T-helper 9 cell (primary cell): ENCODE results near the gene KCTD21.
"Not testable (repeated sequence)": the region's sequence is repeated elsewhere in the genome, so short reads cannot be mapped to it uniquely, and the experiment has no call there.

Source experiments
- DNase-seq: peaks from one replicate; pipeline ENCODE4 v3.0.0-alpha.2; 2020

Gene KCTD21

GRCh38 chr11:78200061-78200460, 11.6 kb upstream of the KCTD21 start:
- no peak for DNase-seq

GRCh38 chr11:78199653-78200015, 11.2 kb upstream of the KCTD21 start:
- no peak for DNase-seq

- no peak for DNase-seq
Measured at GRCh38 chr11:78199015-78199652, 10.7 kb upstream of the KCTD21 start.

GRCh38 chr11:78197816-78198215, 9.4 kb upstream of the KCTD21 start:
- no peak for DNase-seq

GRCh38 chr11:78196661-78197091, 8.2 kb upstream of the KCTD21 start:
- DNase-seq: no peak

- no peak for DNase-seq
Measured at GRCh38 chr11:78195917-78196560, 7.6 kb upstream of the KCTD21 start.

GRCh38 chr11:78194490-78194889, 6.1 kb upstream of the KCTD21 start:
- no peak for DNase-seq

GRCh38 chr11:78193806-78194205, 5.4 kb upstream of the KCTD21 start:
- DNase-seq: no peak

- DNase-seq: no peak
Measured at GRCh38 chr11:78192911-78193351, 4.5 kb upstream of the KCTD21 start.

- DNase-seq: no peak
Measured at GRCh38 chr11:78192223-78192719, 3.8 kb upstream of the KCTD21 start.

- no peak for DNase-seq
Measured at GRCh38 chr11:78190871-78191538, 2.6 kb upstream of the KCTD21 start.

GRCh38 chr11:78190374-78190773, 1.9 kb upstream of the KCTD21 start:
- DNase-seq: no peak

- no peak for DNase-seq
Measured at GRCh38 chr11:78189851-78190250, 1.4 kb upstream of the KCTD21 start.

- no peak for DNase-seq
Measured at GRCh38 chr11:78189174-78189724, 823 bp upstream of the KCTD21 start.

GRCh38 chr11:78187366-78188285, 800 bp downstream of the KCTD21 start:
- DNase-seq: no peak

- no peak for DNase-seq
Measured at GRCh38 chr11:78181185-78181584, 7.2 kb downstream of the KCTD21 start.

GRCh38 chr11:78180751-78181150, 7.7 kb downstream of the KCTD21 start:
- no peak for DNase-seq

- DNase-seq: no peak
Measured at GRCh38 chr11:78179459-78180071, 8.9 kb downstream of the KCTD21 start.

- DNase-seq: no peak
Measured at GRCh38 chr11:78177216-78177615, 11.2 kb downstream of the KCTD21 start.

- no peak for DNase-seq
Measured at GRCh38 chr11:78176605-78177141, 11.8 kb downstream of the KCTD21 start.

- not testable (repeated sequence) for DNase-seq
Measured at GRCh38 chr11:78175862-78176261, 12.6 kb downstream of the KCTD21 start.

- DNase-seq: no peak
Measured at GRCh38 chr11:78171951-78172350, 16.5 kb downstream of the KCTD21 start.
